ENCODE data around the gene PTPN9. TPM values are rescaled to one million over a fixed set of nuclear protein-coding genes. Genes with fewer than 3 reads are reported as not detected.
"Not testable (repeated sequence)": the region's sequence is repeated elsewhere in the genome, so short reads cannot be mapped to it uniquely, and the experiment has no call there.

Gene PTPN9
- total and polyA plus RNA-seq, 4 donors: 9.8 to 37.9 (median 21.1) TPM

DNA sequence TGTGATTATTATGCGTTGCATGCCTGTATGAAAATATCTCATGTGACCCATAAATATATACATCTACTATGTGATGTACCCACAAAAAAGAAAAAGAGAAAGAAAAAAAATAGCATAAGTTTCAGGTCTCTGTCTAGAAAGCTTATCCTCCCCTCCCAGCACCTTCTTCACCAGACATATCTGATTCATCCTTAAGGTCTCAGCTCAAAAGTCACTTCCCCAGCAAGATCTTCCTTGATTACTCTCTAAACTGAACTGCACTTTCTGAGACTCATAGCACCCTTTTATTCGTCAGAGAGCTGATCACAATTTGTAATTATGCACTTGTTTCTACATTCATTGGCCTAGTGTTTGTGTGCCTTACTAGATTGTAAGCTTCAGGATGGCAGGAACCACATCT is 11.1 kb upstream of the PTPN9 start:
- intact Hi-C loops (cut with DNase I): no loop called here

DNA sequence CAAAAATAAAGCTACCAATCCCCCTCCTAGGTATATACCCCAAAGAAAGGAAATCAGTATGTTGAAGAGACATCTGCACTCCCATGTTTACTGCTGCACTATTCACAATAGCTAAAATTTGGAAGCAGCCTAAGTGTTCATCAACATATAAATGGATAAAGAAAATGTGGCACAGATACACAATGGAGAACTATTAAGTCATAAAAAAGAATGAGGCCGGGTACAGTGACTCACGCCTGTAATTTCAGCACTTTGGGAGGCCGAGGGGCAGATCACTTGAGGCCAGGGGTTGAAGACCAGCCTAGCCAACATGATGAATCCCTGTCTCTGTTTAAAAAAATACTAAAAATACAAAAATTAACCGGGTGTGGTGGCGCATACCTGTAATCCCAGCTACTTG is 10.0 kb upstream of the PTPN9 start:
- no peak overlapping the region for H3K27ac ChIP-seq (ENCODE audit: low read depth in 1 of 2, low read length in 2 of 2)
- intact Hi-C loops (cut with DNase I): no loop called here

More for the DNA sequence above, 11.1 kb upstream of the PTPN9 start:
- no peak for DNase-seq
- no peak for ATAC-seq (ENCODE audit: low FRiP score)
- Histone ChIP-seq H3K4me3 (ENCODE audit: low read length in 2 of 2) (no peak overlapping the region), H3K4me1 (ENCODE audit: control insufficient read depth in 1 of 2, insufficient read depth in 2 of 2, low read length in 2 of 2) (no peaks in the 10 kb centered on the region), H3K27me3 (ENCODE audit: control insufficient read depth in 1 of 2, insufficient read depth in 2 of 2, low read length in 1 of 2) (no peaks in the 10 kb centered on the region), H3K36me3 (ENCODE audit: control insufficient read depth in 1 of 2, insufficient read depth in 2 of 2, low read length in 1 of 2) (no peaks in the 10 kb centered on the region), H3K9me3 (ENCODE audit: control insufficient read depth, low read length) (no peaks in the 10 kb centered on the region), H3K27ac (ENCODE audit: low read depth in 1 of 2, low read length in 2 of 2) (no peak overlapping the region)
- 91% methylated on average over 2 of the region's 2 CpGs for WGBS, 2 donors

DNA sequence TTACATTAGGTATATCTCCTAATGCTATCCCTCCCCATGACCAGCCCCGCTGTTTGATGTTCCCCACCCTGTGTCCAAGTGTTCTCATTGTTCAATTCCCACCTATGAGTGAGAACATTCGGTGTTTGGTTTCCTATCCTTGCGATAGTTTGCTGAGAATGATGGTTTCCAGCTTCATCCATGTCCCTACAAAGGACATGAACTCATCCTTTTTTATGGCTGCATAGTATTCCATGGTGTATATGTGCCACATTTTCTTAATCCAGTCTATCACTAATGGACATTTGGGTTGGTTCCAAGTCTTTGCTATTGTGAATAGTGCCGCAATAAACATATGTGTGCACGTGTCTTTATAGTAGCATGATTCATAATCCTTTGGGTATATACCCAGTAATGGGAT is 7.3 kb upstream of the PTPN9 start:
- intact Hi-C loops (cut with DNase I): not testable (repeated sequence)

More for the DNA sequence above, 10.0 kb upstream of the PTPN9 start:
- DNase-seq (no peak), ATAC-seq (ENCODE audit: low FRiP score) (no peak)
- 96 to 97% methylated on average over 5 of the region's 5 CpGs for WGBS, 2 donors
- Histone ChIP-seq H3K4me3 (ENCODE audit: low read length in 2 of 2) (no peak overlapping the region), H3K4me1 (ENCODE audit: control insufficient read depth in 1 of 2, insufficient read depth in 2 of 2, low read length in 2 of 2) (no peaks in the 10 kb centered on the region), H3K9me3 (ENCODE audit: control insufficient read depth, low read length) (no peaks in the 10 kb centered on the region), H3K27me3 (ENCODE audit: control insufficient read depth in 1 of 2, insufficient read depth in 2 of 2, low read length in 1 of 2) (no peaks in the 10 kb centered on the region), H3K36me3 (ENCODE audit: control insufficient read depth in 1 of 2, insufficient read depth in 2 of 2, low read length in 1 of 2) (no peaks in the 10 kb centered on the region)

GRCh38 chr15:75584121-75584520 is 5.0 kb upstream of the PTPN9 start:
- 14 to 21% methylated on average over 4 of the region's 4 CpGs for WGBS, 2 donors
- H3K36me3 ChIP-seq (ENCODE audit: control insufficient read depth in 1 of 2, insufficient read depth in 2 of 2, low read length in 1 of 2): no peaks in the 10 kb centered on the region
- no peak for DNase-seq
- H3K4me1 ChIP-seq (ENCODE audit: control insufficient read depth in 1 of 2, insufficient read depth in 2 of 2, low read length in 2 of 2): no peaks in the 10 kb centered on the region
- no peaks in the 10 kb centered on the region for H3K27me3 ChIP-seq (ENCODE audit: control insufficient read depth in 1 of 2, insufficient read depth in 2 of 2, low read length in 1 of 2)
- no peak overlapping the region for H3K27ac ChIP-seq (ENCODE audit: low read depth in 1 of 2, low read length in 2 of 2)
- H3K4me3 ChIP-seq (ENCODE audit: low read length in 2 of 2): no peak overlapping the region
- no peaks in the 10 kb centered on the region for H3K9me3 ChIP-seq (ENCODE audit: control insufficient read depth, low read length)
- ATAC-seq (ENCODE audit: low FRiP score): no peak
- intact Hi-C loops (cut with DNase I): no loop called here

More for the DNA sequence above, 7.3 kb upstream of the PTPN9 start:
- DNase-seq: peak in 1 of 2 donors; percentile 9
- not testable (repeated sequence) for H3K27me3 ChIP-seq (ENCODE audit: control insufficient read depth in 1 of 2, insufficient read depth in 2 of 2, low read length in 1 of 2); H3K4me3 ChIP-seq (ENCODE audit: low read length in 2 of 2); H3K9me3 ChIP-seq (ENCODE audit: control insufficient read depth, low read length); H3K4me1 ChIP-seq (ENCODE audit: control insufficient read depth in 1 of 2, insufficient read depth in 2 of 2, low read length in 2 of 2); ATAC-seq (ENCODE audit: low FRiP score); H3K27ac ChIP-seq (ENCODE audit: low read depth in 1 of 2, low read length in 2 of 2); H3K36me3 ChIP-seq (ENCODE audit: control insufficient read depth in 1 of 2, insufficient read depth in 2 of 2, low read length in 1 of 2)
- 97 to 99% methylated on average over 5 of the region's 5 CpGs for WGBS, 2 donors

- ATAC-seq (ENCODE audit: low FRiP score) (no peak), DNase-seq (peak in 1 of 2 donors; percentile 47)
- Histone ChIP-seq H3K27ac (ENCODE audit: low read depth in 1 of 2, low read length in 2 of 2) (peak overlapping the region in 1 of 2 donors; percentile 15), H3K27me3 (ENCODE audit: control insufficient read depth in 1 of 2, insufficient read depth in 2 of 2, low read length in 1 of 2) (no peaks in the 10 kb centered on the region), H3K4me3 (ENCODE audit: low read length in 2 of 2) (no peak overlapping the region), H3K36me3 (ENCODE audit: control insufficient read depth in 1 of 2, insufficient read depth in 2 of 2, low read length in 1 of 2) (no peaks in the 10 kb centered on the region), H3K4me1 (ENCODE audit: control insufficient read depth in 1 of 2, insufficient read depth in 2 of 2, low read length in 2 of 2) (no peaks in the 10 kb centered on the region), H3K9me3 (ENCODE audit: control insufficient read depth, low read length) (no peaks in the 10 kb centered on the region)
- 19 to 20% methylated on average over 5 of the region's 5 CpGs for WGBS, 2 donors
- intact Hi-C loops (cut with DNase I): no loop called here
Observed at GRCh38 chr15:75583701-75584100, 4.6 kb upstream of the PTPN9 start.

- H3K27ac ChIP-seq (ENCODE audit: low read depth in 1 of 2, low read length in 2 of 2); H3K4me3 ChIP-seq (ENCODE audit: low read length in 2 of 2); intact Hi-C loops (cut with DNase I); H3K9me3 ChIP-seq (ENCODE audit: control insufficient read depth, low read length); H3K4me1 ChIP-seq (ENCODE audit: control insufficient read depth in 1 of 2, insufficient read depth in 2 of 2, low read length in 2 of 2); ATAC-seq (ENCODE audit: low FRiP score); H3K27me3 ChIP-seq (ENCODE audit: control insufficient read depth in 1 of 2, insufficient read depth in 2 of 2, low read length in 1 of 2); DNase-seq; H3K36me3 ChIP-seq (ENCODE audit: control insufficient read depth in 1 of 2, insufficient read depth in 2 of 2, low read length in 1 of 2): not testable (repeated sequence)
- 97% methylated on average over 5 of the region's 5 CpGs for WGBS, 2 donors
Observed at GRCh38 chr15:75582943-75583342, 3.8 kb upstream of the PTPN9 start.

- Histone ChIP-seq H3K4me1 (ENCODE audit: control insufficient read depth in 1 of 2, insufficient read depth in 2 of 2, low read length in 2 of 2) (peaks cover 0 to 2% of the 10 kb centered on the region in 2 donors), H3K9me3 (ENCODE audit: control insufficient read depth, low read length) (no peaks in the 10 kb centered on the region), H3K27me3 (ENCODE audit: control insufficient read depth in 1 of 2, insufficient read depth in 2 of 2, low read length in 1 of 2) (no peaks in the 10 kb centered on the region), H3K4me3 (ENCODE audit: low read length in 2 of 2) (peak overlapping the region; percentile 38 to 99), H3K36me3 (ENCODE audit: control insufficient read depth in 1 of 2, insufficient read depth in 2 of 2, low read length in 1 of 2) (no peaks in the 10 kb centered on the region), H3K27ac (ENCODE audit: low read depth in 1 of 2, low read length in 2 of 2) (peak overlapping the region; percentile 50 to 70)
- ATAC-seq (ENCODE audit: low FRiP score) (peak; percentile 66), DNase-seq (peak; percentile 52 to 82)
- 1% methylated on average over 43 to 77 of the region's 77 CpGs for WGBS, 2 donors
- intact Hi-C loops (cut with DNase I): loop anchor here (5.0 kb wide), 3 partner anchors 44 to 126 kb away; partner anchors contain the start of gene SIN3A (in 1 of the 2)
Observed at GRCh38 chr15:75578173-75578947, 755 bp downstream of the PTPN9 start.

DNA sequence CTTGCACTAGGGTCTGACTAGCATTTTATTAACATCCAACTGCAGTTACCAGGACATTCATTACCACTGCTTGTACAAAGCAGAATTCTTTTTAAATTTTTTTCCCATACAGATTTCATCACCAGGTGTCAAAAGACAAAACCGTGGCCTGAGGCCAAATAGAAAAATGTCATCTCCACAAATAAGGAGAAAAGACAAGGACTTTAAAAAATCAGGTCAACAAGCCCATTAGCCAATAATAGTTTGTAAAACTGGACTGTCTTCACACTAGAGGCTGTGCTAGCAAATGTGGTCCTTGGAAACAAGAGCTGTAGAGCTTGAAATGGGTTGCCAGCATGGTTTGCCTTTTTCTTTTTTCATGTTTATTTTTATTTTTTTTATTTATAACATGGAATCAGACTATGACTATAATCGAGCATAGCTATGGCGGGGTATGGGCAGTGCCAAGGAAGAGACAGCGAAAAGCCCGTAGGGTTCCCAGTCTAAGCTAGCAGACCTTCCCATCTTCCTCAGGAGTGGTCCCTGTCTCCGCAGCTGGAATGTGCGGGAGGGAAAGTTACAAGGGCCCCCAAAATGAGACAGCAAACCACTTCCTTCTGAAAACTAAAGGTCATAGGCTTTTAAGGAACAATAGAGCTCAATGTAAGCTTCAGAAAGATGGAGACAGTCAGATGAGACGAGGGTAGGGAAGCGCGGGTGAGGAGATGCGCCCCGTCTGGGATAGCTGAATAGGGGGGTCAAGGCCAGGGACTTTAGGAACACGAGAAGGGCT is 1.5 kb downstream of the PTPN9 start:
- H3K27me3 ChIP-seq (ENCODE audit: control insufficient read depth in 1 of 2, insufficient read depth in 2 of 2, low read length in 1 of 2): no peaks in the 10 kb centered on the region
- WGBS, 2 donors: 2 to 4% methylated on average over 13 of the region's 13 CpGs
- peak overlapping the region; percentile 39 to 49 for H3K27ac ChIP-seq (ENCODE audit: low read depth in 1 of 2, low read length in 2 of 2)
- intact Hi-C loops (cut with DNase I): loop anchor here (5.0 kb wide), 3 partner anchors 45 to 125 kb away; partner anchors contain the start of gene SIN3A (in 1 of the 2)
- H3K9me3 ChIP-seq (ENCODE audit: control insufficient read depth, low read length): no peaks in the 10 kb centered on the region
- ATAC-seq (ENCODE audit: low FRiP score) (peak; percentile 27), DNase-seq (no peak)
- H3K36me3 ChIP-seq (ENCODE audit: control insufficient read depth in 1 of 2, insufficient read depth in 2 of 2, low read length in 1 of 2): no peaks in the 10 kb centered on the region
- peaks cover 0 to 2% of the 10 kb centered on the region in 2 donors for H3K4me1 ChIP-seq (ENCODE audit: control insufficient read depth in 1 of 2, insufficient read depth in 2 of 2, low read length in 2 of 2)
- H3K4me3 ChIP-seq (ENCODE audit: low read length in 2 of 2): peak overlapping the region; percentile 38 to 99

All from aorta (tissue), 5 donors.